Liver (tissue), 9 donors: ENCODE data around the gene FOXJ2. TPM values are rescaled to one million over a fixed set of nuclear protein-coding genes. Genes with fewer than 3 reads are reported as not detected.

Experiments used
- DNase-seq: peaks from one replicate; pipeline ENCODE4 v3.0.0-alpha.2; 2017; ENCODE audit warnings: low spot score
- H3K27ac ChIP-seq, 2 donors: one replicate each; pipeline ENCODE4 v1.7.0; 2013; ENCODE audit warnings: inconsistent platforms in 2 of 2, low read length in 2 of 2, control low read depth in 1 of 2, low read depth in 1 of 2, mild to moderate bottlenecking in 1 of 2
- H3K27me3 ChIP-seq, 4 donors: one replicate each; pipeline versions ENCODE4 v1.6.1 to v1.7.0; 2013; ENCODE audit warnings: low read length in 3 of 4, inconsistent platforms in 1 of 4, mild to moderate bottlenecking in 1 of 4, moderate library complexity in 1 of 4; ENCODE audit not compliant: control insufficient read depth in 4 of 4, insufficient read depth in 4 of 4
- H3K36me3 ChIP-seq, 4 donors: one replicate each; pipeline versions ENCODE4 v1.6.1 to v1.7.0; 2013; ENCODE audit warnings: low read length in 3 of 4, mild to moderate bottlenecking in 3 of 4, low read depth in 1 of 4, moderate library complexity in 1 of 4; ENCODE audit not compliant: control insufficient read depth in 4 of 4, insufficient read depth in 3 of 4
- H3K4me1 ChIP-seq, 4 donors: one replicate each; pipeline versions ENCODE4 v1.6.1 to v1.7.0; 2013; ENCODE audit warnings: low read length in 3 of 4, mild to moderate bottlenecking in 3 of 4, moderate library complexity in 1 of 4; ENCODE audit not compliant: control insufficient read depth in 4 of 4, insufficient read depth in 4 of 4
- H3K4me3 ChIP-seq, 3 donors: one replicate each; pipeline versions ENCODE4 v1.6.1 to v1.7.0; 2013; ENCODE audit warnings: low read length in 3 of 3, control low read depth in 1 of 3, low read depth in 1 of 3, mild to moderate bottlenecking in 1 of 3
- H3K9ac ChIP-seq, 2 donors: one replicate each; pipeline ENCODE4 v1.7.0; 2013; ENCODE audit warnings: low read length in 2 of 2, mild to moderate bottlenecking in 2 of 2, moderate library complexity in 2 of 2, control low read depth in 1 of 2, low read depth in 1 of 2
- H3K9me3 ChIP-seq, 4 donors: one replicate each; pipeline versions ENCODE4 v1.6.1 to v1.7.0; 2013; ENCODE audit warnings: low read length in 3 of 4; ENCODE audit not compliant: control insufficient read depth in 4 of 4
- EGR1 ChIP-seq, 2 donors: IDR thresholded peaks; 2 replicates each; pipeline ENCODE4 v1.6.1; 2016 to 2018; ENCODE audit warnings: antibody characterized with exemption in 2 of 2, low read depth in 2 of 2
- FOXA1 ChIP-seq: IDR thresholded peaks from 2 replicates; pipeline ENCODE4 v1.6.1; 2016; ENCODE audit warnings: antibody characterized with exemption
- FOXA2 ChIP-seq: IDR thresholded peaks from 2 replicates; pipeline ENCODE4 v1.6.1; 2016; ENCODE audit warnings: antibody characterized with exemption
- GABPA ChIP-seq, 2 donors: IDR thresholded peaks in 1 of 2; conservative IDR thresholded peaks in 1 of 2; 2 replicates each; pipeline ENCODE4 v1.6.1; 2016; ENCODE audit warnings: antibody characterized with exemption in 2 of 2, mild to moderate bottlenecking in 1 of 2, moderate library complexity in 1 of 2
- HNF4A ChIP-seq, 2 donors: conservative IDR thresholded peaks; 2 replicates each; pipeline ENCODE4 v1.6.1; 2016; ENCODE audit warnings: antibody characterized with exemption in 2 of 2, mild to moderate bottlenecking in 2 of 2
- HNF4G ChIP-seq: IDR thresholded peaks from 2 replicates; pipeline ENCODE4 v1.6.1; 2016; ENCODE audit warnings: antibody characterized with exemption
- JUND ChIP-seq, 2 donors: IDR thresholded peaks; 2 replicates each; pipeline ENCODE4 v1.6.1; 2016; ENCODE audit warnings: antibody characterized with exemption in 2 of 2
- NR2F2 ChIP-seq: IDR thresholded peaks from 2 replicates; pipeline ENCODE4 v1.6.1; 2016; ENCODE audit warnings: antibody characterized with exemption
- RAD21 ChIP-seq, 2 donors: IDR thresholded peaks; 2 replicates each; pipeline ENCODE4 v1.6.1; 2016; ENCODE audit warnings: antibody characterized with exemption in 2 of 2, mild to moderate bottlenecking in 2 of 2
- RXRA ChIP-seq, 2 donors: IDR thresholded peaks; 2 replicates each; pipeline ENCODE4 v1.6.1; 2017 to 2018; ENCODE audit warnings: antibody characterized with exemption in 2 of 2, mild to moderate bottlenecking in 1 of 2
- SP1 ChIP-seq: IDR thresholded peaks from 2 replicates; pipeline ENCODE4 v1.6.1; 2018; ENCODE audit warnings: antibody characterized with exemption, mild to moderate bottlenecking
- TAF1 ChIP-seq: conservative IDR thresholded peaks from 2 replicates; pipeline ENCODE4 v1.6.1; 2016; ENCODE audit warnings: antibody characterized with exemption, mild to moderate bottlenecking
- YY1 ChIP-seq: IDR thresholded peaks from 2 replicates; pipeline ENCODE4 v1.6.1; 2016; ENCODE audit warnings: antibody characterized with exemption, mild to moderate bottlenecking
- WGBS: extraction: QIAGEN DNeasy Blood & Tissue Kit; methylation state at CpG from one replicate; pipeline ENCODE4 v1.1.7; 2013; 5-methylcytosine and 5-hydroxymethylcytosine counted together
- polyA plus RNA-seq, 2 donors: library from polyadenylated mRNA; stranded (reverse) in 1 of 2; unstranded in 1 of 2; fragments of 200-250 nt in 1 of 2; fragments of >200 nt in 1 of 2; fragmentation: Nextera tagmentation in 1 of 2; extraction: Ambion mirVana in 1 of 2; gene quantifications; one replicate each; pipeline versions ENCODE4 v1.2.1 to v1.2.3, GENCODE V29; 2013 to 2015
- total RNA-seq, 2 donors: library from RNA; depleted of rRNA; stranded (reverse); fragments of >200 nt; gene quantifications; one replicate each; pipeline ENCODE4 v1.2.3, GENCODE V29; 2014
- TF ChIP-seq, protein P1 (sequence below): IDR thresholded peaks from 2 replicates; pipeline ENCODE4 v1.6.1; 2016; ENCODE audit warnings: antibody characterized with exemption
- TF ChIP-seq, protein P2 (sequence below): IDR thresholded peaks from 2 replicates; pipeline ENCODE4 v1.6.1; 2016; ENCODE audit warnings: antibody characterized with exemption, mild to moderate bottlenecking
- TF ChIP-seq, protein P3 (sequence below): IDR thresholded peaks from 2 replicates; pipeline ENCODE4 v1.6.1; 2016; ENCODE audit warnings: antibody characterized with exemption
- TF ChIP-seq, protein P4 (sequence below): fragments of 150-350 bp; IDR thresholded peaks from 2 replicates; pipeline ENCODE4 v1.5.1; 2017; ENCODE audit warnings: improper control_type of control experiment, low read depth, low read length; ENCODE audit not compliant: missing input control
- TF ChIP-seq, protein P5 (sequence below): IDR thresholded peaks from 2 replicates; pipeline ENCODE4 v1.6.1; 2016; ENCODE audit warnings: antibody characterized with exemption
- donor health status: healthy.
- donor health status: healthy.
- donor health status: healthy.
- donor health status: healthy.
- donor health status: healthy.

The FOXJ2 gene
- total and polyA plus RNA-seq, 4 donors, result 2.3 to 9.2 (median 3.7) TPM

DNA sequence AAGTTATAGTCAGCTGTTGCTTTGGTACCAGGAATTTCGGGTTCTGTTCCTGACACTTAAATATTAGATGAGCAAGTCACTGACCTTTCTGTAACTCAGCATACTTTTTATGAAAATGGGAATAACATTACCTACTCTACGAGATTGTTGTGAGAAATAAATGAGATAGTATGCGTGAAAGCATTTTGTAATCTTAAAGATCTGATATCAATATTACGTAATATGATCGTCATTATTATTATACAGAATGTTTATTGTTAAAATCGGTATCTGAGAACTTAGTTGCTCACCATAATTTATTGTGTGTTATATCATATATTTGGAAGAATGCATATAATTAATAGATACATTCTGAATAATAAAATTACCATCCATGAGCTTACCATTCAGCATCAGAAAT, 43.4 kb downstream of the FOXJ2 start:
- Histone ChIP-seq H3K27ac (no peak overlapping the region), H3K4me3 (no peak overlapping the region), H3K9ac (no peak overlapping the region), H3K36me3 (no peaks in the 10 kb centered on the region), H3K27me3 (no peaks in the 10 kb centered on the region), H3K9me3 (no peaks in the 10 kb centered on the region), H3K4me1 (peaks cover 0 to 6% (median 2%) of the 10 kb centered on the region in 4 donors)
- no peak for DNase-seq
- TF ChIP-seq, protein P1, sequence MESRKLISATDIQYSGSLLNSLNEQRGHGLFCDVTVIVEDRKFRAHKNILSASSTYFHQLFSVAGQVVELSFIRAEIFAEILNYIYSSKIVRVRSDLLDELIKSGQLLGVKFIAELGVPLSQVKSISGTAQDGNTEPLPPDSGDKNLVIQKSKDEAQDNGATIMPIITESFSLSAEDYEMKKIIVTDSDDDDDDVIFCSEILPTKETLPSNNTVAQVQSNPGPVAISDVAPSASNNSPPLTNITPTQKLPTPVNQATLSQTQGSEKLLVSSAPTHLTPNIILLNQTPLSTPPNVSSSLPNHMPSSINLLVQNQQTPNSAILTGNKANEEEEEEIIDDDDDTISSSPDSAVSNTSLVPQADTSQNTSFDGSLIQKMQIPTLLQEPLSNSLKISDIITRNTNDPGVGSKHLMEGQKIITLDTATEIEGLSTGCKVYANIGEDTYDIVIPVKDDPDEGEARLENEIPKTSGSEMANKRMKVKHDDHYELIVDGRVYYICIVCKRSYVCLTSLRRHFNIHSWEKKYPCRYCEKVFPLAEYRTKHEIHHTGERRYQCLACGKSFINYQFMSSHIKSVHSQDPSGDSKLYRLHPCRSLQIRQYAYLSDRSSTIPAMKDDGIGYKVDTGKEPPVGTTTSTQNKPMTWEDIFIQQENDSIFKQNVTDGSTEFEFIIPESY, result no peak
- TF ChIP-seq TAF1 (no peak), RAD21 (IDR thresholded peaks at IDR 0.05) (no peak), FOXA1 (no peak), HNF4G (no peak), EGR1 (IDR thresholded peaks at IDR 0.05; ENCODE audit: low read depth in 2 of 2) (no peak)
- TF ChIP-seq, protein P2, sequence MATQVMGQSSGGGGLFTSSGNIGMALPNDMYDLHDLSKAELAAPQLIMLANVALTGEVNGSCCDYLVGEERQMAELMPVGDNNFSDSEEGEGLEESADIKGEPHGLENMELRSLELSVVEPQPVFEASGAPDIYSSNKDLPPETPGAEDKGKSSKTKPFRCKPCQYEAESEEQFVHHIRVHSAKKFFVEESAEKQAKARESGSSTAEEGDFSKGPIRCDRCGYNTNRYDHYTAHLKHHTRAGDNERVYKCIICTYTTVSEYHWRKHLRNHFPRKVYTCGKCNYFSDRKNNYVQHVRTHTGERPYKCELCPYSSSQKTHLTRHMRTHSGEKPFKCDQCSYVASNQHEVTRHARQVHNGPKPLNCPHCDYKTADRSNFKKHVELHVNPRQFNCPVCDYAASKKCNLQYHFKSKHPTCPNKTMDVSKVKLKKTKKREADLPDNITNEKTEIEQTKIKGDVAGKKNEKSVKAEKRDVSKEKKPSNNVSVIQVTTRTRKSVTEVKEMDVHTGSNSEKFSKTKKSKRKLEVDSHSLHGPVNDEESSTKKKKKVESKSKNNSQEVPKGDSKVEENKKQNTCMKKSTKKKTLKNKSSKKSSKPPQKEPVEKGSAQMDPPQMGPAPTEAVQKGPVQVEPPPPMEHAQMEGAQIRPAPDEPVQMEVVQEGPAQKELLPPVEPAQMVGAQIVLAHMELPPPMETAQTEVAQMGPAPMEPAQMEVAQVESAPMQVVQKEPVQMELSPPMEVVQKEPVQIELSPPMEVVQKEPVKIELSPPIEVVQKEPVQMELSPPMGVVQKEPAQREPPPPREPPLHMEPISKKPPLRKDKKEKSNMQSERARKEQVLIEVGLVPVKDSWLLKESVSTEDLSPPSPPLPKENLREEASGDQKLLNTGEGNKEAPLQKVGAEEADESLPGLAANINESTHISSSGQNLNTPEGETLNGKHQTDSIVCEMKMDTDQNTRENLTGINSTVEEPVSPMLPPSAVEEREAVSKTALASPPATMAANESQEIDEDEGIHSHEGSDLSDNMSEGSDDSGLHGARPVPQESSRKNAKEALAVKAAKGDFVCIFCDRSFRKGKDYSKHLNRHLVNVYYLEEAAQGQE, result no peak
- 78% methylated on average over 6 of the region's 6 CpGs for WGBS

DNA sequence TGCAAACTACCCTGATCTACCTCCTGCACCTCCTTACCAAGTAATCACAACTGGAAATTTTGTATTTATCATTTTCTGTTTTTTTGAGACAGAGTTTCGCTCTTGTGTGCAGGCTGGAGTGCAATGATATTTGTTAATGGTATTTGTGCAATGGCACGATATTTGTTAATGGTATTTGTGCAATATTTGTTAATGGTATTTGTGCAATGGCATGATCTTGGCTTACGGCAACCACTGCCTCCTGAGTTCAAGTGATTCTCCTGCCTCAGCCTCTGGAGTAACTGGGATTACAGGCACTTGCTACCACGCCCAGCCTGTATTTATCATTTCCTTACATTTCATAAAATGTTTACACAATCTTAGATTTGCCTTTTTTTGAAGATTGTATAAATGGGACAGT, 43.9 kb downstream of the FOXJ2 start:
- WGBS, result 48% methylated on average over 4 of the region's 4 CpGs
- no peaks in the 10 kb centered on the region for H3K9me3 ChIP-seq
- H3K4me3 ChIP-seq, result no peak overlapping the region
- no peak overlapping the region for H3K27ac ChIP-seq
- no peaks in the 10 kb centered on the region for H3K36me3 ChIP-seq
- TF ChIP-seq JUND (IDR thresholded peaks at IDR 0.05) (peak; percentile 17 to 50), HNF4A (conservative IDR thresholded peaks at IDR 0.05) (peak; percentile 41 to 54), TAF1 (no peak), YY1 (no peak), RXRA (IDR thresholded peaks at IDR 0.05) (peak; percentile 53 to 63), EGR1 (IDR thresholded peaks at IDR 0.05; ENCODE audit: low read depth in 2 of 2) (no peak), FOXA2 (no peak), RAD21 (IDR thresholded peaks at IDR 0.05) (peak in 1 of 2 donors; percentile 35), GABPA (IDR thresholded peaks at IDR 0.05 in 1 of 2, conservative IDR thresholded peaks at IDR 0.05 in 1 of 2) (no peak), FOXA1 (no peak), HNF4G (no peak), NR2F2 (no peak), SP1 (peak; percentile 8)
- TF ChIP-seq, protein P3, sequence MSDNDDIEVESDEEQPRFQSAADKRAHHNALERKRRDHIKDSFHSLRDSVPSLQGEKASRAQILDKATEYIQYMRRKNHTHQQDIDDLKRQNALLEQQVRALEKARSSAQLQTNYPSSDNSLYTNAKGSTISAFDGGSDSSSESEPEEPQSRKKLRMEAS, result no peak
- TF ChIP-seq, protein P4, sequence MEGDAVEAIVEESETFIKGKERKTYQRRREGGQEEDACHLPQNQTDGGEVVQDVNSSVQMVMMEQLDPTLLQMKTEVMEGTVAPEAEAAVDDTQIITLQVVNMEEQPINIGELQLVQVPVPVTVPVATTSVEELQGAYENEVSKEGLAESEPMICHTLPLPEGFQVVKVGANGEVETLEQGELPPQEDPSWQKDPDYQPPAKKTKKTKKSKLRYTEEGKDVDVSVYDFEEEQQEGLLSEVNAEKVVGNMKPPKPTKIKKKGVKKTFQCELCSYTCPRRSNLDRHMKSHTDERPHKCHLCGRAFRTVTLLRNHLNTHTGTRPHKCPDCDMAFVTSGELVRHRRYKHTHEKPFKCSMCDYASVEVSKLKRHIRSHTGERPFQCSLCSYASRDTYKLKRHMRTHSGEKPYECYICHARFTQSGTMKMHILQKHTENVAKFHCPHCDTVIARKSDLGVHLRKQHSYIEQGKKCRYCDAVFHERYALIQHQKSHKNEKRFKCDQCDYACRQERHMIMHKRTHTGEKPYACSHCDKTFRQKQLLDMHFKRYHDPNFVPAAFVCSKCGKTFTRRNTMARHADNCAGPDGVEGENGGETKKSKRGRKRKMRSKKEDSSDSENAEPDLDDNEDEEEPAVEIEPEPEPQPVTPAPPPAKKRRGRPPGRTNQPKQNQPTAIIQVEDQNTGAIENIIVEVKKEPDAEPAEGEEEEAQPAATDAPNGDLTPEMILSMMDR, result no peak
- TF ChIP-seq, protein P1, result no peak
- TF ChIP-seq, protein P5, sequence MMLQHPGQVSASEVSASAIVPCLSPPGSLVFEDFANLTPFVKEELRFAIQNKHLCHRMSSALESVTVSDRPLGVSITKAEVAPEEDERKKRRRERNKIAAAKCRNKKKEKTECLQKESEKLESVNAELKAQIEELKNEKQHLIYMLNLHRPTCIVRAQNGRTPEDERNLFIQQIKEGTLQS, result no peak
- TF ChIP-seq, protein P2, result no peak
- peaks cover 0 to 9% (median 2%) of the 10 kb centered on the region in 4 donors for H3K4me1 ChIP-seq
- no peaks in the 10 kb centered on the region for H3K27me3 ChIP-seq
- DNase-seq, result no peak
- no peak overlapping the region for H3K9ac ChIP-seq
